ENCODE results near the gene AGER. TPM values are rescaled to one million over a fixed set of nuclear protein-coding genes. Genes with fewer than 3 reads are reported as not detected.

The AGER gene
- total RNA-seq, 6 donors from 2014 or later, result 543 to 2,806 (median 1,294) TPM

- 86 to 91% methylated on average over 8 to 9 of the region's 9 CpGs for WGBS, 2 donors
- no peaks in the 10 kb centered on the region for H3K27me3 ChIP-seq
Measured at GRCh38 chr6:32202186-32202585, 18.1 kb upstream of the AGER start.

DNA sequence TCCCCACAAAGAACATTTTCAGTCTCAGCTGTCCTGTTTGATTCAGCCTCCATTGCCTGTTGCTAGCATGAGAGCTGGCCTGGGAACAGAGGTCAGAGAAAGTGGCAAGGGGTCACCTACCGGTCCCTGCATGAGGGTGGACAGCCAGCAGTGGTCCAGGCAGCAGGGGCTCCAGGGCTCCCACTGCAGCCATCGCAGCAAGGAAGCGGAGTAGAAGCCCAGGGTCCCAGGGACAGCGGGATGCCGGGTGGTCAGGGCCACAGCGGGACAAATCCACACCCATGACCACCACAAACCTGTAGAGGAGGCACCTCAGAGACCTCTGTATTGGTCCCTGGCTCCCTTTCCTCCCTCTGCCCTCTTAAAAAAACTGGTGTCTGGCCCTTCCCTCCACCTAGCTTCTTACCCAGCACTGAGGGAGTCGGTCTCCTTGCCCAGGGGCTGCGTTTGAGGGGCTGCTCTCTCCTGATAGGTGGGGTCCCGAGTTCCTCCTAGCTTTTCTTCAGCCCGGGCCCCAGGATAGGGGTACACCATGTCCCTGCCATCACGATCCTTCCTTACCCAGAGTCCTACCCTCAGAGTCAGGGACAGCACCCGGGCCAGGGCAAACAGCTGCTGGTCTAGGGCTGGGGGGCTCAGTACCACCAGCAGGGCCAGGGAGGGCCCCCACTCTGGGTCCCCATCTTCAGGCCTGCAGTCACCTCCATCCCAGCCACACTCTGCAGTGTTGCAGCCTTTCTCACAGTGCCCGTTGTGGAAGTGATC, 16.8 kb upstream of the AGER start:
- Histone ChIP-seq H3K9me3 (no peaks in the 10 kb centered on the region), H3K4me1 (peaks cover 10 to 14% (median 13%) of the 10 kb centered on the region in 4 donors), H3K36me3 (peaks cover 0 to 63% (median 10%) of the 10 kb centered on the region in 4 donors), H3K27me3 (no peaks in the 10 kb centered on the region), H3K27ac (no peak overlapping the region), H3K4me3 (no peak overlapping the region)
- ATAC-seq (ENCODE audit: low FRiP score in 2 of 2) (no peak), DNase-seq (no peak)
- 91 to 97% methylated on average over 12 to 13 of the region's 13 CpGs for WGBS, 2 donors
- TF ChIP-seq POLR2A (IDR thresholded peaks at IDR 0.05), result no peak
- TF ChIP-seq EP300 (IDR thresholded peaks at IDR 0.05), result no peak
- TF ChIP-seq CTCF (IDR thresholded peaks at IDR 0.05), result no peak
- no peak for TF ChIP-seq POLR2AphosphoS5 (IDR thresholded peaks at IDR 0.05)

More at GRCh38 chr6:32202186-32202585, 18.1 kb upstream of the AGER start:
- peaks cover 3 to 5% (median 4%) of the 10 kb centered on the region in 4 donors for H3K4me1 ChIP-seq
- H3K27ac ChIP-seq, result peak overlapping the region in 1 of 4 donors; percentile 9
- peaks cover 0 to 59% (median 10%) of the 10 kb centered on the region in 4 donors for H3K36me3 ChIP-seq
- no peak overlapping the region for H3K4me3 ChIP-seq
- ATAC-seq (ENCODE audit: low FRiP score in 2 of 2), result no peak
- TF ChIP-seq POLR2AphosphoS5 (IDR thresholded peaks at IDR 0.05) (no peak), EP300 (IDR thresholded peaks at IDR 0.05) (no peak), CTCF (IDR thresholded peaks at IDR 0.05) (no peak), POLR2A (IDR thresholded peaks at IDR 0.05) (no peak)
- no peak for DNase-seq
- H3K9me3 ChIP-seq, result no peaks in the 10 kb centered on the region

DNA sequence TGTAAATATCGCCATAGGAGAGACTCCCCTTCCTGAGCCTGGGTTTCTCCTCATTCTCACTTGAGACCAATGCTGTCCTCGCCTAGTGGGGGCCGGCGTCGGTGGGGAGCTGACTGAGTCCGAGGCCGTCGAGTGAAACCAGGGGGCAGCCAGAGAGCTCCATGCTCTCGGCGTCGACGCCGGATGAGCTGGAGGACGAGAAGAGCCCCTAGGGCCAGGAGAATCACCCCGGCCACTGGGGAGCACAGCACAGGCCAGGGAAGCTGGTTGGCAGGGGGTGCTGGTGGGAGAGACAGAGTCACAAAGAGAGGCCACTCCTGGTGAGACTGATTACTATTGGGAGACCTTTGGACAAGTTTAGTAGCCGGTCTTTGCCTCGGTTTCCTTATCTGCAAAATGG, 14.8 kb upstream of the AGER start:
- peaks cover 21 to 29% (median 24%) of the 10 kb centered on the region in 4 donors for H3K4me1 ChIP-seq
- peak in 1 of 2 donors; percentile 81 for DNase-seq
- no peak overlapping the region for H3K27ac ChIP-seq
- TF ChIP-seq CTCF (IDR thresholded peaks at IDR 0.05), result no peak
- no peak for TF ChIP-seq POLR2AphosphoS5 (IDR thresholded peaks at IDR 0.05)
- TF ChIP-seq POLR2A (IDR thresholded peaks at IDR 0.05), result no peak
- no peaks in the 10 kb centered on the region for H3K27me3 ChIP-seq
- H3K36me3 ChIP-seq, result peaks cover 0 to 53% (median 7%) of the 10 kb centered on the region in 4 donors
- WGBS, 2 donors, result 89 to 92% methylated on average over 17 of the region's 17 CpGs
- no peak overlapping the region for H3K4me3 ChIP-seq
- H3K9me3 ChIP-seq, result no peaks in the 10 kb centered on the region
- no peak for ATAC-seq (ENCODE audit: low FRiP score in 2 of 2)

DNA sequence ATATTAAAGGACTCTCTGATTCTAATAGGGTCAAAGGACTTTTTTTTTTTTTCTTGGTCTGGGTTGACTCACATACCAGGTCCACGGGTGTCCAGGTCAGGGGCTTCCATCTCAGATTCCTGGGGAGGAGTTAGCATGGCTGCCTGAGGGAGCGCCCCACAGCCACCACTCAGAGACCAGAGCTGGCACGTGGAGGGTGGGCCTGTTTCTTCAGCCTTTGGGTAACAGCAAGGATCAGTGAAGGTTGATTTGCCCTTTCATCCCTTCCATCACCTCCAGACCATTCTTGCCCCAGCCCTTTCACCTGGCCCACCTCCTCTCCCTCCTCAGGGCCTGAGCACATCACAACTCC, 14.3 kb upstream of the AGER start:
- TF ChIP-seq EP300 (IDR thresholded peaks at IDR 0.05), result no peak
- TF ChIP-seq POLR2A (IDR thresholded peaks at IDR 0.05), result no peak
- no peak for TF ChIP-seq POLR2AphosphoS5 (IDR thresholded peaks at IDR 0.05)
- peak overlapping the region in 1 of 4 donors; percentile 97 for H3K27ac ChIP-seq
- peaks cover 25 to 33% (median 28%) of the 10 kb centered on the region in 4 donors for H3K4me1 ChIP-seq
- H3K27me3 ChIP-seq, result no peaks in the 10 kb centered on the region
- H3K4me3 ChIP-seq, result no peak overlapping the region
- peaks cover 0 to 47% (median 3%) of the 10 kb centered on the region in 4 donors for H3K36me3 ChIP-seq
- no peaks in the 10 kb centered on the region for H3K9me3 ChIP-seq
- DNase-seq, result no peak
- ATAC-seq (ENCODE audit: low FRiP score in 2 of 2), result no peak
- whole genome bisulfite sequencing, 2 donors, result 74 to 89% methylated on average over 3 of the region's 3 CpGs

DNA sequence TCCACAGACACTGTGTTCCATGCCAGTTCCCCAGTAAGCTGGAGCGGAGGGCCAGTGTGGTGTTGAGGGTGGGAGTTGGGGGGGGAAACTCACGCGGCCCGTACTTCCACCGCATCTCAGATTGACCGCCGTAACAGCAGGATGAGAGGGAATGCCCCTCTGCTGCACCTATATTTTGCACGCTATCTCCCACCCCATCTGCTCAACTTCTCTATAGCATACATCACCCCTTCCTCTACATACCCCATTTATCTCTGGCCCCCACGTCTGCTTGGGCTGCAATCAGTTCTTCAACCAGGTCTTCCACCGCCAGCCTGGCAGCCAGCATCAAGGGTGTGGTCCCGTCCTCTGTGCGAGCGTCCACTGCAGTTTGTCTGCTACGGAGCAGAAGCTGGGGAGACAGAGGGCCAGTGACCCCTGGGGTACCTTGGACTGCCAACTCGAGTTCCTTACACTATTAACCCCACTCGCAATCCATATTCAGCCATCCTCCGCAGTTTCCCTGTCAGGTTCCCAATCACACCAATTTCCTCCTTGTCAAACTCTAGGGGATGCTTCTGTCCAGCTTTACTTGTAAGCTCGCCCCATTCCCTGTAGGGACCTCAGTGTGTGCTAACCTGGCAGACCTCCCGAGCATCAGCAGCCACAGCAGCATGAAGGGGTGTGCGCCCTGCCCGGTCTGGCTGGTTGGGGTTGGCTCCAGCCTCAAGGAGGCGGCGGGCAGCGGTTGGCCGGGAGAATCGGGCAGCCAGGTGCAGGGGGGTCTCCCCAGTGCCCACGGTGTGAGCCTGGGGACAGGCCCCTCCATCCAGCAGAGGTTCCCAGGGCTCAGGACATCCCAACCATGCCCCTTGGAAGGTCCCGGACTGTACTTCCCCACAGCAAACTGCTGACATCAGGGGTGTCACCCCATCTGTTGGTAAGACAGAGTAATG, 12.9 kb upstream of the AGER start:
- ATAC-seq (ENCODE audit: low FRiP score in 2 of 2) (no peak), DNase-seq (peak in 1 of 2 donors; percentile 86)
- WGBS, 2 donors, result 38 to 39% methylated on average over 21 to 28 of the region's 28 CpGs
- TF ChIP-seq EP300 (IDR thresholded peaks at IDR 0.05) (no peak), CTCF (IDR thresholded peaks at IDR 0.05) (no peak), POLR2A (IDR thresholded peaks at IDR 0.05) (no peak), POLR2AphosphoS5 (IDR thresholded peaks at IDR 0.05) (no peak)
- peaks cover 37 to 47% (median 41%) of the 10 kb centered on the region in 4 donors for H3K4me1 ChIP-seq
- no peaks in the 10 kb centered on the region for H3K27me3 ChIP-seq
- H3K27ac ChIP-seq, result peak overlapping the region; percentile 97 to 100 (median 98)
- H3K4me3 ChIP-seq, result peak overlapping the region; percentile 63 to 65 (median 64)
- no peaks in the 10 kb centered on the region for H3K9me3 ChIP-seq
- H3K36me3 ChIP-seq, result peaks cover 0 to 33% (median 1%) of the 10 kb centered on the region in 4 donors

Measured in upper lobe of left lung (tissue), 6 donors.